ENCODE measurements around the gene SORBS2.

DNA sequence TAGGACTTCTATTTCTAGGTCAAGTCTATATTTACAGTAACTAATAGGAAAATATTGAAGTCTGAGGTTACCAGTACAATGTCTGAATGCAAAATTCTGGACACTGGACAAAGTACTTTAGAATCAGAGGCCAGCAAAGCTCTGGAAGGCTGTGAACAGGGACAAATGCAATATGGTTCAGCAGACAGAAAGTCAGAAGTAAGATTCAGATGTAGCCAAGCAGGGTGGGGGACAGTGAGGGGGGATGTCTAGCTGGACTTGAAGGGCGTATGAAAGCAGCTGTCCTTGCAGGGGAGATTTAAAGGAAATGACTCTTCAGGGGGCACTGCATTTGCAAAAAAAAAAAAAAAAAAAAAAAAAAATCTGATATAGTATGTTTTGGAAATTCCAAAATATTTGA, 2.9 kb downstream of the SORBS2 start:
- TF ChIP-seq, protein P1, sequence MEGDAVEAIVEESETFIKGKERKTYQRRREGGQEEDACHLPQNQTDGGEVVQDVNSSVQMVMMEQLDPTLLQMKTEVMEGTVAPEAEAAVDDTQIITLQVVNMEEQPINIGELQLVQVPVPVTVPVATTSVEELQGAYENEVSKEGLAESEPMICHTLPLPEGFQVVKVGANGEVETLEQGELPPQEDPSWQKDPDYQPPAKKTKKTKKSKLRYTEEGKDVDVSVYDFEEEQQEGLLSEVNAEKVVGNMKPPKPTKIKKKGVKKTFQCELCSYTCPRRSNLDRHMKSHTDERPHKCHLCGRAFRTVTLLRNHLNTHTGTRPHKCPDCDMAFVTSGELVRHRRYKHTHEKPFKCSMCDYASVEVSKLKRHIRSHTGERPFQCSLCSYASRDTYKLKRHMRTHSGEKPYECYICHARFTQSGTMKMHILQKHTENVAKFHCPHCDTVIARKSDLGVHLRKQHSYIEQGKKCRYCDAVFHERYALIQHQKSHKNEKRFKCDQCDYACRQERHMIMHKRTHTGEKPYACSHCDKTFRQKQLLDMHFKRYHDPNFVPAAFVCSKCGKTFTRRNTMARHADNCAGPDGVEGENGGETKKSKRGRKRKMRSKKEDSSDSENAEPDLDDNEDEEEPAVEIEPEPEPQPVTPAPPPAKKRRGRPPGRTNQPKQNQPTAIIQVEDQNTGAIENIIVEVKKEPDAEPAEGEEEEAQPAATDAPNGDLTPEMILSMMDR (IDR thresholded peaks at IDR 0.05; ENCODE audit: low read depth, low read length), result no peak
- no peak for TF ChIP-seq EZH2phosphoT487 (IDR thresholded peaks at IDR 0.05; ENCODE audit: low read depth)
